Measurements from ENCODE around the gene OAF. TPM values are rescaled to one million over a fixed set of nuclear protein-coding genes. Genes with fewer than 3 reads are reported as not detected.
"Not testable (repeated sequence)": the region's sequence is repeated elsewhere in the genome, so short reads cannot be mapped to it uniquely, and the experiment has no call there.

Gene OAF
- total and polyA plus RNA-seq, 10 donors, result 10.6 to 148 (median 73.6) TPM

DNA sequence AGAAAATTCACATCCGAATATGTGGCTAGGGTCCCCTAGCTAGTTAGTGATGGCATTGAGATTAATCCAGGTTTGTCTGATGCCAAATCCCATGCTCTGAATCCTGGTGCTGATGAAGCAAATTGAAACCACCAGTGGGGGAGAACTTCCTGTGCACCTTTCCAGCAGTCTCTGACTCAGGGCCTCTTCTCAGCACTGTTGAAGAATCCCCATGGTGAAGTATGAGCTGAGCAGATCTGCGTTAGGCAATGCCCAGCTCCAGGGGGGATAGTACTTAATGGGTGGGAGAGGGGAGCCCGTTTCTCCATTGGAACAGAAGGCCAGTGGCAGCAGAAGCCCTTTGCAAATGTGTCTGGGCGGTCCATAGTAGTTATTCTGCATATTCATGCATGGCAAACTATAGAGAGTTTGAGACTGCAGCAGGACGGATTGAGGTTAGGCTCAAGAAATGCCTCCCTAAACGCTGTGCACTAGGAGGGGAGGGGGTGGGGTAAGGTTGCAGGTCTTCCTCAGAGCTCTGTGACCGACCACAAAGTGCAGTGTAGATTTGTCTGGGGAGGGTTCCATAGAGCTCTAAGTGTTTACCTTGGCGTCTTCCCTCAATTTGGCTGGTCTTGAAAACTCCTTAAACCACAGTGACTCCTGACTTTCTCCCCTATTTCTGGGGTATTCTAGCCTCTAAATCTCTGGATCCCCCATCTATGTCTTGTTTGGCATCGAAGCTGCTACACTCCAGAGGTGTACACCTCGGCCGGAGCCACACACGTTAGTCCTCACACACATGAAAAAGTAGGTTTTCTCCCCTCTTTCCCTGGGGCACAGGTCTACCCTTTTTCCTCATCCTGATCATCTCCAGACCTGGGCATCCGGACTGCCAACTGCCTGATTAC, 33.9 kb downstream of the OAF start:
- DNase-seq, result peak; percentile 28
- Histone ChIP-seq H3K4me3 (no peak overlapping the region), H3K36me3 (no peaks in the 10 kb centered on the region), H3K27me3 (replicated peaks in 1 of 7) (peaks cover 3 to 94% (median 23%) of the 10 kb centered on the region in 7 donors), H3K9me3 (no peaks in the 10 kb centered on the region), H3K4me1 (peaks cover 0 to 6% (median 3%) of the 10 kb centered on the region in 6 donors), H3K27ac (no peak overlapping the region)
- intact Hi-C loops (cut with DNase I; ENCODE audit: low total_unique reads), result no loop called here
- WGBS, 5 donors, result 67 to 71% (median 68%) methylated on average over 13 of the region's 13 CpGs
- TF ChIP-seq POLR2AphosphoS5 (IDR thresholded peaks at IDR 0.05), result no peak

DNA sequence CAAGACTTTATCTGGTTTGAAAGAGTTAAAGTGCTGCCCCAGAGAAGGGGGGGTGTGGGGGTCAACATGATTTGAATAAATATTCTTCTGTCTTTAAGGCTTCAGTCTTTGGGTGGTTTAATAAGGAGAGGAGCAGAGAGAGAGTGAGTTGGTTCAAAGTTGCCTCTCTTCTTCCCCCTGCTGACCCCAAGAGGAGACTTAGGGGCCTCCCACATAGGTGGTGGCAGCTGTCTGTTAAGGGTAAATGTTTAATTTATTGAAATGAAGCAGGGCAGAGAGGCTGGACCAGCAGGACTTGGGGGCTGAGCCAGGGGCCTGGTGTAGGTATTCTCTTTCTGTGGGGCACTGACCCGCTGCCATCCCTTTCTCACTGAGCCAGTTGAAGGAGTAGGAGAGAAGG, 34.6 kb downstream of the OAF start:
- Histone ChIP-seq H3K27ac (no peak overlapping the region), H3K27me3 (replicated peaks in 1 of 7) (peaks cover 0 to 92% (median 16%) of the 10 kb centered on the region in 7 donors), H3K9me3 (no peaks in the 10 kb centered on the region), H3K36me3 (no peaks in the 10 kb centered on the region), H3K4me1 (no peaks in the 10 kb centered on the region), H3K4me3 (no peak overlapping the region)
- 71 to 94% (median 85%) methylated on average over 1 of the region's 1 CpG for WGBS, 5 donors
- DNase-seq, result peak; percentile 7
- TF ChIP-seq, protein P1, sequence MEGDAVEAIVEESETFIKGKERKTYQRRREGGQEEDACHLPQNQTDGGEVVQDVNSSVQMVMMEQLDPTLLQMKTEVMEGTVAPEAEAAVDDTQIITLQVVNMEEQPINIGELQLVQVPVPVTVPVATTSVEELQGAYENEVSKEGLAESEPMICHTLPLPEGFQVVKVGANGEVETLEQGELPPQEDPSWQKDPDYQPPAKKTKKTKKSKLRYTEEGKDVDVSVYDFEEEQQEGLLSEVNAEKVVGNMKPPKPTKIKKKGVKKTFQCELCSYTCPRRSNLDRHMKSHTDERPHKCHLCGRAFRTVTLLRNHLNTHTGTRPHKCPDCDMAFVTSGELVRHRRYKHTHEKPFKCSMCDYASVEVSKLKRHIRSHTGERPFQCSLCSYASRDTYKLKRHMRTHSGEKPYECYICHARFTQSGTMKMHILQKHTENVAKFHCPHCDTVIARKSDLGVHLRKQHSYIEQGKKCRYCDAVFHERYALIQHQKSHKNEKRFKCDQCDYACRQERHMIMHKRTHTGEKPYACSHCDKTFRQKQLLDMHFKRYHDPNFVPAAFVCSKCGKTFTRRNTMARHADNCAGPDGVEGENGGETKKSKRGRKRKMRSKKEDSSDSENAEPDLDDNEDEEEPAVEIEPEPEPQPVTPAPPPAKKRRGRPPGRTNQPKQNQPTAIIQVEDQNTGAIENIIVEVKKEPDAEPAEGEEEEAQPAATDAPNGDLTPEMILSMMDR (IDR thresholded peaks at IDR 0.05 in 8 of 11, conservative IDR thresholded peaks at IDR 0.05 in 3 of 11), result no peak
- TF ChIP-seq POLR2AphosphoS5 (IDR thresholded peaks at IDR 0.05) (no peak), POLR2A (IDR thresholded peaks at IDR 0.05) (no peak)
- intact Hi-C loops (cut with DNase I; ENCODE audit: low total_unique reads), result no loop called here

DNA sequence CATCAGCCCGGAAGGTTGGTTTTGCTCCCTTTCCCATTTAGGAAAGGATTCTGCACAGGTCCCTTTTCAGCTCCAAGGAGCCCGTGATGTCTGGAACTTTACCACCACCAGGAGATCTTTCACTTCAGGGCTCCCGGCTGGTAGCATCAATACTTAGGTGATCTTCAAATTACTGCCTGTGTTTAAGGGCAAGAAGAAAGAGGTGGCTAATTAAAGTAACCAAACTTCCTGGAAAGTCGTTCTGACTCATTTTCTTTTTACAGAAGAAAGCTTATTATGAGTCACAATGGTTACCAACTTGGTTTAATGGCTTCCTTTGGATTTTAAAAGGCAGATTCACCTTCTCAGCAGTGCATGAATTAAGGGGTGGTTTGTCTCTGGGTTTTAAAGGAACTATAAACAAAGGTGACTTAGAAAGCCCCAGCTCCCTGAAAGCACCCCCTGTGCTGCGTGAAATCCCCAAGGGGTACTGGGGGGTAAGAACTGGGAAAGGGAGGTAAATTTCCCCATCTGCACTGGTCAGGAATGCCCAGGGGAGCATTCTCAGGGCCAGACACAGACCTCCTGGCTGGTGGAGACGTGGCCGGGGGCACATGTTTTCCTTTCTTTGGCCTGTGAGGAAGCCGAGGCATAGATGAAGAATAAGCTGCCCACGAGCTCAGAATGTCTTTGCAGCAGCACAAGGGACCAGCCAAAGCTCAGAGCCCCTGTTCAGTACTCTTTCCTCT, 37.9 kb downstream of the OAF start:
- Histone ChIP-seq H3K9me3 (no peaks in the 10 kb centered on the region), H3K4me1 (no peaks in the 10 kb centered on the region), H3K36me3 (no peaks in the 10 kb centered on the region), H3K4me3 (no peak overlapping the region), H3K27ac (no peak overlapping the region), H3K27me3 (replicated peaks in 1 of 7) (peaks cover 0 to 92% (median 0%) of the 10 kb centered on the region in 7 donors)
- DNase-seq, result peak; percentile 33
- TF ChIP-seq POLR2A (IDR thresholded peaks at IDR 0.05), result no peak
- intact Hi-C loops (cut with DNase I; ENCODE audit: low total_unique reads), result no loop called here
- 39 to 52% (median 42%) methylated on average over 9 of the region's 9 CpGs for WGBS, 5 donors

DNA sequence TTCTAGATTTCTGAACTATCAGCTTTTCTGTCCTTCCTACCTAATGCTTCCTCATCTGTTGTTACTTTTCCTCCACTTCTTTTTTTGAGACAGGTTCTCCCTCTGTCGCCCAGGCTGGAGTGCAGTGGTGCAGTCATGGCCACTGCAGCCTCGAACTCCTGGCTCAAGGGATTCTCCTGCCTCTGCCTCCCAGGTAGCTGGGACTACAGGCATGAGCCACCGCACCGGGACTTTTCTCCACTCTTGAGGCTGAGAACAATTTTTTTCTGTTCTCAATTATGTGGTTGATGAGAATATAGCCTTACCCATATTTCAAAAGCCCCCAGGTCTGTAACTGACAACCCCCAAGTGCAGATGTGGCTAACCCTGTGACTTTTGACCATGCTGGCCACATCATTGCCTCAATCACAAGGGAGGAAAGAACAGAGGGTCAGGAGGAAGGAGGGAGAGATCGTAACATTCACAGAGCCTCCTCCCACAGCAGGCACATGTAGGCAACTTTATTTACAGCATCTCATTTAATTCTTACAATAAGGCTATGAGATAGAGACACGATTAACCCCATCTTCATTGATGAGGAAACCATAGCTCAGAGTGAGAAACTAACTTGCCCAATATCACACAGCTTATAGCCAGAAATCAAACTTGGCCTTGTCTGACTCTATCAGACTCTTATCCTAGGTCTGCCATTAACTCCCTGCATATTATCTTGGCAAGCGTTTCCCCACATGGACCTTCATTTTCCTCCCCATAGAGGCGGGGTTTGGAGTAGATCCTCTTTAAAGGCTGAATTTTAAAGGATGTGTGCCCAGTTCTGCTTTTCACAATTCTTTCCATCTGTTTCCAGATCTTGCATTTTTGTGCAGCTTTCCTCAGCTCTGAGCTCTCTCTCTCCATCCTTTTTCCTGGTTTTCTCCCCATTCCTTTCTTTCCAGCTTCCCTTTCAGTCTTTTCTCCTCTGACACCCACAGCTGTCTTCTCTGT, 38.7 kb downstream of the OAF start:
- Histone ChIP-seq H3K4me3 (no peak overlapping the region), H3K4me1 (no peaks in the 10 kb centered on the region), H3K27me3 (replicated peaks in 1 of 7) (peaks cover 0 to 92% (median 3%) of the 10 kb centered on the region in 7 donors), H3K9me3 (no peaks in the 10 kb centered on the region), H3K27ac (no peak overlapping the region), H3K36me3 (no peaks in the 10 kb centered on the region)
- peak; percentile 29 for DNase-seq
- 67 to 81% (median 74%) methylated on average over 8 of the region's 8 CpGs for WGBS, 5 donors
- no peak for TF ChIP-seq POLR2A (IDR thresholded peaks at IDR 0.05)
- no peak for TF ChIP-seq POLR2AphosphoS5 (IDR thresholded peaks at IDR 0.05)
- TF ChIP-seq, protein P1 (IDR thresholded peaks at IDR 0.05 in 8 of 11, conservative IDR thresholded peaks at IDR 0.05 in 3 of 11), result no peak
- intact Hi-C loops (cut with DNase I; ENCODE audit: low total_unique reads), result no loop called here

DNA sequence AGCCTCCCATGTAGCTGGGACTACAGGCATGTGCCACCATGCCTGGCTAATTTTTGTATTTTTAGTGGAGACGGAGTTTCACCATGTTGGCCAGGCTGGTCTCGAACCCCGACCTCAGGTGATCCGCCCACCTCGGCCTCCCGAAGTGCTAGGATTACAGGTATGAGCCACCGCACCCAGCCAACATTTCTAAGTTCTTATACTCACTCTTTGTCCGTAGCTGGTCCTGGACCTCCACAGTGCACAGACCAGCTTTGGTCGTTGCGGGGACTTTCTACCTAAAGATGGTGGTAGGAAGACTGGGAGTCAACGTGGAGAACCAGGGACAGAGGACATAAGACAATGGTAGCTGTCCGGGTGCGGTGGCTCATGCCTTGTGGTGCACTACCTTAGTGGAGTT, 42.5 kb downstream of the OAF start:
- 87 to 94% (median 92%) methylated on average over 13 of the region's 13 CpGs for WGBS, 5 donors
- DNase-seq, result peak; percentile 61
- intact Hi-C loops (cut with DNase I; ENCODE audit: low total_unique reads), result not testable (repeated sequence)

More for the DNA sequence above, 42.5 kb downstream of the OAF start:
- H3K4me1 ChIP-seq, H3K9me3 ChIP-seq, H3K27ac ChIP-seq, H3K36me3 ChIP-seq, H3K4me3 ChIP-seq: not testable (repeated sequence)
- peaks cover 0 to 98% (median 27%) of the 10 kb centered on the region in 7 donors for H3K27me3 ChIP-seq (replicated peaks in 1 of 7)

Data from spleen (tissue), 11 donors.